ENCODE results near the gene CCDC30.

DNA sequence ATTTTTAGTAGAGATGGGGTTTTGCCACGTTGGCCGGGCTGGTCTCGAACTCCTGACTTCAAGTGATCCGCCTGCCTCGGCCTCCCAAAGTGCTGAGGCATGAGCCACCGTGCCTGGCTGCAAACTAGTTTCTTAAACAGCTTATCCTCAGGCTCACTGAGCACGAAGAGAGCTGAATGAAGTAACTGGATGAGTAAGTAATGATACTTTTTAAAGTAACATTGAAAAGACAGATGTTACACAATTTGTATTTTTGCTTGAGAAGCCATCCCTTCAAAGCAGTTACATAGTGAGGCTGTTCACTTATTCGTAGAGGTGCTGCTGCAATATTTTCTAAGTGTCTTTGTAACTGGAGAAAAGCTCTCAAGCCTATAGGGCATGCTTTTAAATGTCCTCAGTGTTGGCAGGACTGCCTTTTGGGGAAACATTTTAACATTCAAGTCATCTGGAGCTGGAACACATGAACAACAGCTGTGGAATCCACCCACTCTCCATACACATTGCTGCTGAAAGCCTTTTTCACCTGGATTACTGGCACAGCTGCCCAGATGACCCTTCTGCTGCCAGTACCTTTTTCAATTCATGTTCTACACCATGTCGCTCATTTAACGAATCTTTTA lies 216.4 kb downstream of the CCDC30 start:
- no peak for TF ChIP-seq POLR2AphosphoS5 (IDR thresholded peaks at IDR 0.05)
- no peak for TF ChIP-seq CTCF (IDR thresholded peaks at IDR 0.05 in 8 of 11, conservative IDR thresholded peaks at IDR 0.05 in 3 of 11)
